Measurements from ENCODE around the gene FSTL4. TPM values are rescaled to one million over a fixed set of nuclear protein-coding genes. Genes with fewer than 3 reads are reported as not detected.

The FSTL4 gene
- 9.7 to 14.3 TPM (median 11.5 TPM) in 3 replicates for total RNA-seq

- Mint-ChIP-seq H3K27ac (no peak within 1 kb of the TSS), H3K4me1 (peaks cover 23% of the 10 kb centered on the region), H3K4me3 (peak within 1 kb of the TSS; percentile 69), H3K9me3 (no peaks in the 10 kb centered on the region), H3K27me3 (ENCODE audit: low read depth) (peaks cover 82% of the 10 kb centered on the region), H3K36me3 (no peaks in the 10 kb centered on the region)
- peak in 1 of 2 experiments; percentile 58 for DNase-seq (ENCODE audit: low spot score in 2 of 2, unreplicated experiment in 2 of 2)
- TF ChIP-seq CTCF (IDR thresholded peaks at IDR 0.05; ENCODE audit: unreplicated experiment) = no peak
Measured at GRCh38 chr5:133612249-133612860, at the start of gene FSTL4. Gene FSTL4 (minus strand): TSS chr5:133612541.

GRCh38 chr5:133661389-133661788 lies 49.0 kb upstream of the FSTL4 start:
- DNase-seq (ENCODE audit: low spot score in 2 of 2, unreplicated experiment in 2 of 2) = no peak
- Mint-ChIP-seq H3K27me3 (ENCODE audit: low read depth) (peaks cover 12% of the 10 kb centered on the region), H3K36me3 (no peaks in the 10 kb centered on the region), H3K27ac (no peak overlapping the region), H3K4me1 (no peaks in the 10 kb centered on the region), H3K4me3 (no peak overlapping the region), H3K9me3 (no peaks in the 10 kb centered on the region)
- TF ChIP-seq CTCF (IDR thresholded peaks at IDR 0.05; ENCODE audit: unreplicated experiment) = no peak

- DNase-seq (ENCODE audit: low spot score in 2 of 2, unreplicated experiment in 2 of 2) = no peak
- TF ChIP-seq CTCF (IDR thresholded peaks at IDR 0.05; ENCODE audit: unreplicated experiment) = no peak
- H3K4me1 Mint-ChIP-seq = peaks cover 4% of the 10 kb centered on the region
- no peaks in the 10 kb centered on the region for H3K9me3 Mint-ChIP-seq
- H3K27ac Mint-ChIP-seq = no peak overlapping the region
- H3K27me3 Mint-ChIP-seq (ENCODE audit: low read depth) = peaks cover 23% of the 10 kb centered on the region
- H3K4me3 Mint-ChIP-seq = no peak overlapping the region
- no peaks in the 10 kb centered on the region for H3K36me3 Mint-ChIP-seq
Measured at GRCh38 chr5:133658327-133658726, 46.0 kb upstream of the FSTL4 start.

GRCh38 chr5:133657036-133657435 lies 44.7 kb upstream of the FSTL4 start:
- no peak overlapping the region for H3K27ac Mint-ChIP-seq
- no peak for TF ChIP-seq CTCF (IDR thresholded peaks at IDR 0.05; ENCODE audit: unreplicated experiment)
- no peak for DNase-seq (ENCODE audit: low spot score in 2 of 2, unreplicated experiment in 2 of 2)
- no peaks in the 10 kb centered on the region for H3K9me3 Mint-ChIP-seq
- H3K27me3 Mint-ChIP-seq (ENCODE audit: low read depth) = peaks cover 18% of the 10 kb centered on the region
- no peak overlapping the region for H3K4me3 Mint-ChIP-seq
- H3K4me1 Mint-ChIP-seq = peaks cover 4% of the 10 kb centered on the region
- no peaks in the 10 kb centered on the region for H3K36me3 Mint-ChIP-seq

- peaks cover 5% of the 10 kb centered on the region for H3K9me3 Mint-ChIP-seq
- DNase-seq (ENCODE audit: low spot score in 2 of 2, unreplicated experiment in 2 of 2) = no peak
- no peaks in the 10 kb centered on the region for H3K36me3 Mint-ChIP-seq
- peaks cover 4% of the 10 kb centered on the region for H3K4me1 Mint-ChIP-seq
- no peak overlapping the region for H3K4me3 Mint-ChIP-seq
- H3K27ac Mint-ChIP-seq = no peak overlapping the region
- H3K27me3 Mint-ChIP-seq (ENCODE audit: low read depth) = peaks cover 24% of the 10 kb centered on the region
- no peak for TF ChIP-seq CTCF (IDR thresholded peaks at IDR 0.05; ENCODE audit: unreplicated experiment)
Measured at GRCh38 chr5:133655966-133656365, 43.6 kb upstream of the FSTL4 start.

GRCh38 chr5:133653760-133654049 lies 41.4 kb upstream of the FSTL4 start:
- no peak overlapping the region for H3K27ac Mint-ChIP-seq
- peaks cover 4% of the 10 kb centered on the region for H3K4me1 Mint-ChIP-seq
- peaks cover 38% of the 10 kb centered on the region for H3K27me3 Mint-ChIP-seq (ENCODE audit: low read depth)
- DNase-seq (ENCODE audit: low spot score in 2 of 2, unreplicated experiment in 2 of 2) = no peak
- H3K9me3 Mint-ChIP-seq = peaks cover 8% of the 10 kb centered on the region
- no peak for TF ChIP-seq CTCF (IDR thresholded peaks at IDR 0.05; ENCODE audit: unreplicated experiment)
- no peaks in the 10 kb centered on the region for H3K36me3 Mint-ChIP-seq
- no peak overlapping the region for H3K4me3 Mint-ChIP-seq
